GM12865 (cell line): ENCODE measurements around the gene RHBDF2.
"Not testable (repeated sequence)": the region's sequence is repeated elsewhere in the genome, so short reads cannot be mapped to it uniquely, and the experiment has no call there.

Experiments used
- DNase-seq: peaks from one replicate; pipeline ENCODE4 v3.0.0; 2010; ENCODE audit warnings: low read depth
- H3K4me3 ChIP-seq: 2 replicates; pipeline ENCODE4 v1.5.1; 2011; ENCODE audit warnings: mild to moderate bottlenecking, low read depth, low read length, control low read depth
- CTCF ChIP-seq: IDR thresholded peaks from 2 replicates; pipeline ENCODE4 v1.5.1; 2011; ENCODE audit warnings: low read length, control low read depth, low read depth, inconsistent platforms; ENCODE audit not compliant: insufficient read depth; ENCODE audit errors: missing control alignments

RHBDF2 gene

DNA sequence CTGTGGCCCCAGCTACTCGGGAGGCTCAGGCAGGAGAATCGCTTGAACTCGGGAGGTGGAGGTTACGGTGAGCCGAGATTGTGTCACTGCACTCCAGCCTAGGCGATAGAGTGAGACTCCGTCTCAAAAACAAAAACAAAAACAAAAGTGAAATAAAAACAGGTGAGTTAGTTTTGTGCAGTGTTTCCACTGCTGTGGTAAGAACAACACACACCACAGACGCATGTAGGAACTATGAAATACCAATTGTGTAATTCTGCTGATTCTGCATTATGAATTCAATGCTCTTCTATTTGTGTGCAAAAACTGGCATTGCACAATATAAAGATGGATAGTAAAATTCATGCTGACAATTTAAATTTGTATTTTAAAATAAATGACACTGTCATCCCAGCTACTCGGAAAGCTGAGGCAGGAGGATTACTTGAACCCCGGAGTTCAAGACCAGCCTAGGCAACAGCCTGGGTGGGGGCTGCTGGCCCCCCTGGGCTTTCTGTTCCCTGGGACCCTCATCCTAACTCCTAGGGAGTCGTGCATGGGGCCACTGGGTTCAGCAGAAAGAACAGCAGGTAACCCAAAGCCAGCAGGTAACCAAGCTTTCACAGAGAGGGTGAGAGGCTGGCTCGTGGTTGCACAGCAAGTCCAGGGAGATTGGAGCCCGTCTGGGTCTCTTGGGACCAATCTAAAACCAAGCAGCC lies 10.6 kb upstream of the RHBDF2 start:
- no peak for TF ChIP-seq CTCF
- no peak overlapping the region for H3K4me3 ChIP-seq
- DNase-seq: no peak

- no peak for TF ChIP-seq CTCF
- DNase-seq: no peak
- H3K4me3 ChIP-seq: no peak overlapping the region
Measured at GRCh38 chr17:76510831-76511244, 9.6 kb upstream of the RHBDF2 start.

DNA sequence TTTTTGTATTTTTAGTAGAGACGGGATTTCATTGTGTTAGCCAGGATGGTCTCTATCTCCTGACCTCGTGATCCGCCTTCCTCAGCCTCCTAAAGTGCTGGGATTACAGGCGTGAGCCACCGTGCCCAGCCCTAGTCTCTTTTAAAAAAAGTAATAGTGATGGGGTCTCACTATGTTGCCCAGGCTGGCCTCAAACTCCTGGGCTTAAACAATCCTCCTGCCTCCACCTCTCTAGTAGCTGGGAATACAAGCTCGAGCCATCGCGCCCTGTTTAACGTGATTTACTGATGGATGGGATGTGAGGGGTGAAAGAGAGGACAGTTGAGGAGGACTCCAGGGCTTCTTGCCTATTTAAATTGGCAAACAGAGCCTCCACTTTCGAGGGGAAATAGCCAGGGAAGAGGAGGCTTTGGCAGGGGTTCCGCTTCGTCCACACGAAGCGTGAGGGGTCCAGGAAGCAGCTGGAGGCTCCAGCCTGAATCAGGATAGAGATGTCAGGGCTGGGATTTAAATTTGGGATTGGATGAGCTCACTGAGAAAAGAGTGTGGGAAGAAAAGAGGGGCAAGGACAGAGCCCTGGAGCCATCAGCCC lies 7.3 kb upstream of the RHBDF2 start:
- not testable (repeated sequence) for H3K4me3 ChIP-seq, DNase-seq

GRCh38 chr17:76506408-76507345 lies 5.5 kb upstream of the RHBDF2 start:
- peak; percentile 85 for DNase-seq
- H3K4me3 ChIP-seq: no peak overlapping the region
- TF ChIP-seq CTCF: peak; percentile 94

DNA sequence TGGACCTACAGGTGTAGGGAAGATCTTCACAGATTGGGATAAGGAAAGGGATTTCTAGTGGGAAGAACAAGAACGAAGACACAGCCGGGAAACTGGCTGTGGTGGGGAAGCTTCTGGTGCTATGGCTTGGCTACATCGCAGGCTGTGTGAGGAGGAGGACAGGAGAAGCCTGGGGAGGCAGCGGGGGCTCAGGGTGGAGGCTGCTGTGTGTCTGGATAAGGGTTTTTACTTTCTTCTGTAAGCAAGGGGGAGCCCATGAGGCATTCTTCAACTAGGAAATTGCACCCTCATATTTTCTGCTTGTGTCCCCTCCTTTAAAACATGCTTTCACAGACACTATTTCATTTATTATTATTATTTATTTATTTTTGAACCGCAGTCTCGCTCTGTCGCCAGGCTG lies 2.9 kb upstream of the RHBDF2 start:
- TF ChIP-seq CTCF: no peak
- no peak overlapping the region for H3K4me3 ChIP-seq
- DNase-seq: no peak

GRCh38 chr17:76502341-76503211 lies 1.4 kb upstream of the RHBDF2 start:
- DNase-seq: no peak
- H3K4me3 ChIP-seq: no peak overlapping the region
- no peak for TF ChIP-seq CTCF
